GM19025 (cell line): ENCODE measurements around the gene VPS13D.

Experiments used
- ATAC-seq: cut with Tn5 transposase; IDR thresholded peaks from one replicate; pipeline ENCODE4 v1.9.1; 2021; ENCODE audit warnings: mild to moderate bottlenecking, low read depth, moderate library complexity; ENCODE audit not compliant: unreplicated experiment

Gene VPS13D

GRCh38 chr1:12414444-12415018 is 184.7 kb downstream of the VPS13D start:
- ATAC-seq, result no peak

- ATAC-seq, result no peak
Observed at GRCh38 chr1:12415038-12415466, 185.2 kb downstream of the VPS13D start.

GRCh38 chr1:12416101-12416500 is 186.3 kb downstream of the VPS13D start:
- no peak for ATAC-seq

- no peak for ATAC-seq
Observed at GRCh38 chr1:12416744-12417143, 186.9 kb downstream of the VPS13D start.

GRCh38 chr1:12417389-12417788 is 187.6 kb downstream of the VPS13D start:
- no peak for ATAC-seq

- no peak for ATAC-seq
Observed at GRCh38 chr1:12420171-12420570, 190.3 kb downstream of the VPS13D start.

GRCh38 chr1:12422488-12422887 is 192.7 kb downstream of the VPS13D start:
- ATAC-seq, result no peak

- no peak for ATAC-seq
Observed at GRCh38 chr1:12424087-12424529, 194.3 kb downstream of the VPS13D start.

- ATAC-seq, result no peak
Observed at GRCh38 chr1:12424793-12425192, 195.0 kb downstream of the VPS13D start.

GRCh38 chr1:12426030-12426429 is 196.2 kb downstream of the VPS13D start:
- ATAC-seq, result no peak

- ATAC-seq, result no peak
Observed at GRCh38 chr1:12428334-12428733, 198.5 kb downstream of the VPS13D start.

- no peak for ATAC-seq
Observed at GRCh38 chr1:12430525-12430924, 200.7 kb downstream of the VPS13D start.

GRCh38 chr1:12432897-12433296 is 203.1 kb downstream of the VPS13D start:
- ATAC-seq, result no peak

GRCh38 chr1:12433323-12434053 is 203.7 kb downstream of the VPS13D start:
- ATAC-seq, result no peak

- no peak for ATAC-seq
Observed at GRCh38 chr1:12434174-12434573, 204.3 kb downstream of the VPS13D start.

- ATAC-seq, result no peak
Observed at GRCh38 chr1:12434686-12435085, 204.9 kb downstream of the VPS13D start.

GRCh38 chr1:12435639-12436344 is 206.0 kb downstream of the VPS13D start:
- ATAC-seq, result peak; percentile 57

- ATAC-seq, result no peak
Observed at GRCh38 chr1:12436345-12436658, 206.5 kb downstream of the VPS13D start.

- no peak for ATAC-seq
Observed at GRCh38 chr1:12436817-12437599, 207.2 kb downstream of the VPS13D start.

GRCh38 chr1:12437629-12438028 is 207.8 kb downstream of the VPS13D start:
- ATAC-seq, result no peak

- ATAC-seq, result peak; percentile 40
Observed at GRCh38 chr1:12438349-12438924, 208.6 kb downstream of the VPS13D start.
